ENCODE measurements around the gene MSANTD1. TPM values are rescaled to one million over a fixed set of nuclear protein-coding genes. Genes with fewer than 3 reads are reported as not detected.
A peak's percentile ranks its signal among the peaks of the same experiment; 100 is the strongest.

The MSANTD1 gene
- total RNA-seq, 2 experiments from 2014 or later: 0.87 to 0.94 TPM

DNA sequence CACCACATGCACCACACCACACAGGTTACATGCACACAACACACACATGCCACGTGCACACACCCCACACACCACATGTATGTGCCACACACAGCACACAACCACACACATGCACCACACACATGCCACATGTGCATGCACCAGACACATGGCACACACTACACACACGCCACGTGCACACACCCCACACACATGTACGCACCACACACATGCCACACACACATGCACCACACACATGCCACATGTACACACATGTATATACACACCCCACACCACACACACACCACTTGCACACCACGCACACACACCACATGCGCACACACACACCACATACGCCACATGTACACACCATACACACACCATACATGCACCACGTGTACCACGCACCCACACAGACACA is 19.6 kb upstream of the MSANTD1 start:
- no peaks in the 10 kb centered on the region for H3K9me3 Mint-ChIP-seq
- peaks cover 41% of the 10 kb centered on the region for H3K36me3 Mint-ChIP-seq (ENCODE audit: low read depth)
- H3K4me1 Mint-ChIP-seq: no peaks in the 10 kb centered on the region
- CTCF ChIA-PET: no interaction called here
- H3K4me3 Mint-ChIP-seq: no peak overlapping the region
- peak overlapping the region; percentile 7 for H3K27ac Mint-ChIP-seq
- DNase-seq: no peak
- POLR2A ChIA-PET: no interaction called here
- no peaks in the 10 kb centered on the region for H3K27me3 Mint-ChIP-seq

DNA sequence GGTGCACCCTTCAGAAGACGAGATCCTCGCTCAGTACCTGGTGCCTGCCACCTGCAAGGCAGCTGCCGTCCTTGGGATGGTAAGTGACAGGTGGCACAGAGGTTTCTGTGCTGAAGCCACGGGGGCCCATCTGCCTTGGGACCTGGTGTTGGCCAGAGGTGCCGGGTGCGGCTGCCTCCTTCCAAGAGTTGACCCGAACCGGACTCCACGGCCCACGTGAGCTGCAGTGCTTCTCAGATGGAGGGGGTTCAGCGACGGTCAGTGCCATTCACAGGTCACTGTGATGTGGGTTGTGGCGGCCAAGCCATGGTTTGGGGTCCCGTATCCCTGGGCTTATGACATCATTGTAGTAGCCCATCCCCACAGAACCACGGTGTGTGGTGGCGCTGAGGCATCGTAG is 19.0 kb upstream of the MSANTD1 start:
- ChIA-PET POLR2A (no interaction called here), CTCF (no interaction called here)
- peaks cover 47% of the 10 kb centered on the region for H3K36me3 Mint-ChIP-seq (ENCODE audit: low read depth)
- no peak overlapping the region for H3K4me3 Mint-ChIP-seq
- H3K9me3 Mint-ChIP-seq: no peaks in the 10 kb centered on the region
- no peaks in the 10 kb centered on the region for H3K4me1 Mint-ChIP-seq
- H3K27me3 Mint-ChIP-seq: no peaks in the 10 kb centered on the region
- DNase-seq: no peak
- H3K27ac Mint-ChIP-seq: no peak overlapping the region

DNA sequence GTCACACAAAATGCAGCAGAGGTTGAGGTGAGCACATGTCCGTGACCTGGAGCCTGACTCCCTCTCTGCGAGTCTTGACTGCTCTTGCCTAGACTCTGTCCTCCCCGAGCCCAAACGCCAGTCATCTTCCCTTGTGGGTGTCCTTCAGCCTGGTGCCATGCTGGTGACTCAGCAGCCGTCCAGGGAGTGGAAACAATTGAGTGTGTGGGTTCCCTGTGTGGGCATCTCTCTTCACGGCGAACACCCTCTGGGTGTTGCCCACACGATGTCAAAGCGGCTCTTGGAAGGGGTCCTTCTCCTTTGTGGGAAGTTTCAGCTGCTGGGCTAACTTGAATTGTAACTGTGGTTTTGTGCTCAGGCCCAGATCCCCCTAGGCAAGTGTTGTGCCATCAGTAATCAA is 17.5 kb upstream of the MSANTD1 start:
- ChIA-PET POLR2A (no interaction called here), CTCF (interaction anchor here (0.6 kb wide), 1 partner anchor 60 kb away, joined by 3 read pairs; no protein-coding TSS in a partner anchor)
- no peak for DNase-seq
- H3K36me3 Mint-ChIP-seq (ENCODE audit: low read depth): peaks cover 47% of the 10 kb centered on the region
- no peak overlapping the region for H3K4me3 Mint-ChIP-seq
- no peaks in the 10 kb centered on the region for H3K27me3 Mint-ChIP-seq
- no peak overlapping the region for H3K27ac Mint-ChIP-seq
- no peaks in the 10 kb centered on the region for H3K4me1 Mint-ChIP-seq
- H3K9me3 Mint-ChIP-seq: no peaks in the 10 kb centered on the region

DNA sequence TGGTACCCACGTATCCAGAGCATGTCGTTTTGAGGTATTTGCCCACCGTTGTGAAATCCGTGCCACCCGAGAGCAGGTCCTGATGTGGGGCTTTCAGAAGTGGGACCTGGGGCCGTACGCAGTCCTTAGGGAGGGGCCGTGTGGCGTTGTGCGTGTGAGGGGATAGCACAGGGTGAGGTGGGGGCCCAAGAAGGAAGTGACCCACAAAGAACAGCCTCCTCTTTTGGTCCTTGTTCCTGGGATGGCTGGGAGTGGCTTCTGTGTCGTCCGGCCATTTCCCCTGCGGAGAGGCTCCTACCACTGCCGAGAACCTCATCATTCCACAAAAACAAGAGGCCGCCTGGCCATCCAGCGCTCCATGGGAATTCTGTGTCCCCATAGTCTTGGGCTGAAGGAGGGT is 17.0 kb upstream of the MSANTD1 start:
- Mint-ChIP-seq H3K27me3 (no peaks in the 10 kb centered on the region), H3K27ac (no peak overlapping the region), H3K36me3 (ENCODE audit: low read depth) (peaks cover 45% of the 10 kb centered on the region), H3K9me3 (no peaks in the 10 kb centered on the region), H3K4me3 (no peak overlapping the region), H3K4me1 (no peaks in the 10 kb centered on the region)
- CTCF ChIA-PET: interaction anchor here (0.6 kb wide), 1 partner anchor 60 kb away, joined by 3 read pairs; no protein-coding TSS in a partner anchor
- POLR2A ChIA-PET: no interaction called here
- no peak for DNase-seq

DNA sequence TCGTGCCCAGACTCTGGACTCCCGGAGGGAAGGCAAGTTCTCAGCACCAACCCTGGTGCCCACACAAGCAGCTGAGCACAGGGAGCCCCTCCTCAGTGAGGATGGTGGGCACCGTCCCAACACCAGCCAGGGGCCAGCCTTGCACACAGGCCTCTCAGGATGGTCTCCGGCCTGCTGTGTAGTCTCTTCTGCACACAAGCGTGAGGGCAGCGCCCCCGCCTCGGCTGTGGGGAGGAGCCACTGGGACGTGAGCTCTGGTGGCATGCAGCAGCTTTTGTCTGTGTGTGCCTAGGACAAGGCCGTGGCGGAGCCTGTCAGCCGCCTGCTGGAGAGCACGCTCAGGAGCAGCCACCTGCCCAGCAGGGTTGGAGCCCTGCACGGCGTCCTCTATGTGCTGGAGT is 16.1 kb upstream of the MSANTD1 start:
- Mint-ChIP-seq H3K9me3 (no peaks in the 10 kb centered on the region), H3K27me3 (no peaks in the 10 kb centered on the region), H3K4me3 (no peak overlapping the region), H3K36me3 (ENCODE audit: low read depth) (peaks cover 44% of the 10 kb centered on the region), H3K27ac (no peak overlapping the region), H3K4me1 (no peaks in the 10 kb centered on the region)
- no peak for DNase-seq
- ChIA-PET POLR2A (no interaction called here), CTCF (interaction anchor here (1.2 kb wide), 1 partner anchor 9 kb away, joined by 3 read pairs; no protein-coding TSS in a partner anchor)

DNA sequence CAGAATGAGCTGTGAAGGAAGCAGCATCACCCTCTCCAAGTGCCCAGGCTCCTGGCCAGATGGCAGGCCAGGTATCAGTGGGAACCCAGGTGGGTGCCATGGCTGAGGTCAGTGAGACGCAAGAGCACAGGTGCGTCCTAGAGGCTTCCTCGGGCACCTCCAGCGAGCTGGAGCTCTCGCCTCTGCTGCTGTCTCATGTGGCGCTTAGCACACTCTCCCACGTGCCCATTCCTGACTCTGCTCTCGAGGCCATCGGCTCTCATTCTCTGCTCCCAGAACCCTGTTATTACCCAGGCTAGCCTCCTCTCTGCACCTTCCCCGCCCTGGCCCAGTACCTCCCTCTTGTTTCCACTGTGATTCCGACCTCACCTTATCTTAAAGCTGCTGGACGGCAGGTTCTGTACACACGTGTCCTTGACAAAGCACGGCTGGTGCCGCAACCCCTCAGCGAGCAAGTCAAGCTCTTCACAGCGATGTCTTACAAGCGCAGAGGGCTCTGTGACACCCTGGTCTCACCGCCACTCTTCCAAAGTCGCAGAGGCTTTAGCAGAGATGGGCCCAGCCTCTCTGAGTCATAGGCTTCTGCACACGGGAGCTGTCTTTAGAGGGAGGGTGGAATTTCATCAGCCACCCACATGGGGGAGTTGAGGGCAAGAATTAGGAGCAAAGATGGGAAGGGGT is 15.4 kb upstream of the MSANTD1 start:
- H3K36me3 Mint-ChIP-seq (ENCODE audit: low read depth): peaks cover 38% of the 10 kb centered on the region
- CTCF ChIA-PET: interaction anchor here (1.2 kb wide), 1 partner anchor 8 kb away, joined by 3 read pairs; no protein-coding TSS in a partner anchor
- peak overlapping the region; percentile 76 for H3K27ac Mint-ChIP-seq

DNA sequence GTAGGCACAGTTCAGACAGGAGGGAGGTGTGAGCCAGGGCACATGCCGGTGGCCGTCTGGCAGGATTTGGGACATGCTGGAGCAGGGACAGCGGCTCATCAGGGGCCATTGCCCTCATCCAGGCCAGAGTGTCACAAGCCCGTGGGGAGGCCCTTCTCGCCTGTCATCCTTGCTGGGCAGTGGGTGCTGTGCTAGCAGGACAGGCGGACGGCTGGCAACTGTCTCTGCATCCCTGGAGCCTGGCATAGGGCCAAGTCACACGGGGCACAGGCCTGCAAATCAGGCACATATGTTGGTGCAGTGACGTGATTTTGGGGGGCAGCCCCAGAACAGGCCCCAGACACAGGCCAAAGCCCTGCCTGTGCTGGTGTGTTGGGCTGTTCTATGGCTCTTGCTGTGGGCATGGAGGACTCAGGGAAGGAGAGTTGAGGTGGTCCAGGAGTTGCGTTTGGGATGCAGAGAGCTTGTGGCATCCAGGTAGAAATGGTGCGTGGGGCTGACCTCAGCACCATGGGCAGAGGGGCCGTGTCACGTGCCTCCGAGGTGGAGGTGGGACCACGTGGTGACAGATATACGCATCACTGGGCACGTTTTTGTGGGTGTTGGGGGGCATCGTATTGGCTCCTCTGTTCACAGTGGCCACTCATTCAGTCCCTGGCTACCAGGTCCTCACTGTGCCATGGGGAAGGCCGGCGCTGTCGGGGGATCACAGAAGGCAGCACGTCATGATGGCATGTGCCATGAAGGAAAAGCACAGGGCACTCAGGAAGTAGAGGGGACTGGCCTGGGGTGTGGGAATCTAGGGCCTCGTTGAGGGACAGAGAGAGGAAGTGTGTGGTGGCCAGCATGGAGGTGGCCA is 14.6 kb upstream of the MSANTD1 start:
- H3K27me3 Mint-ChIP-seq: no peaks in the 10 kb centered on the region
- H3K27ac Mint-ChIP-seq: peak overlapping the region; percentile 76
- no peak for DNase-seq
- H3K36me3 Mint-ChIP-seq (ENCODE audit: low read depth): peaks cover 30% of the 10 kb centered on the region
- H3K4me3 Mint-ChIP-seq: no peak overlapping the region
- ChIA-PET CTCF (no interaction called here), POLR2A (no interaction called here)
- H3K9me3 Mint-ChIP-seq: no peaks in the 10 kb centered on the region
- H3K4me1 Mint-ChIP-seq: no peaks in the 10 kb centered on the region

More for the DNA sequence above, 15.4 kb upstream of the MSANTD1 start:
- POLR2A ChIA-PET: no interaction called here
- H3K27me3 Mint-ChIP-seq: no peaks in the 10 kb centered on the region
- no peaks in the 10 kb centered on the region for H3K4me1 Mint-ChIP-seq
- H3K9me3 Mint-ChIP-seq: no peaks in the 10 kb centered on the region
- DNase-seq: no peak
- H3K4me3 Mint-ChIP-seq: no peak overlapping the region

DNA sequence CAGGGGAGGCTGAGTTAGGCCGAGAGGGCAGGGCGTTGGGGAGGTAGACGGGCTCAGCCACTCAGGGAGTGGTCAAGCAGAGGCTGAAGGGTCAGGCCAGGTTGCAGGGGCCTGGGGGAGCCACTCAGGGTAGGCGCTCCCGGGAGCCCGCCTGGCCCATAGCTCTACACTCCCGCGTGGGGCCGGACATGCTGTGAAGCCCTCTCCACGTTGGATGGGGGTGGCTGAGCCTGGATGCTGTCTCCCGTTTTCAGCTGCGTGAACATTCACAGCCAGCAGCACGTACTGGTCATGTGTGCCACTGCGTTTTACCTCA is 14.0 kb upstream of the MSANTD1 start:
- ChIA-PET CTCF (no interaction called here), POLR2A (no interaction called here)
- no peaks in the 10 kb centered on the region for H3K27me3 Mint-ChIP-seq
- H3K9me3 Mint-ChIP-seq: no peaks in the 10 kb centered on the region
- peaks cover 27% of the 10 kb centered on the region for H3K36me3 Mint-ChIP-seq (ENCODE audit: low read depth)
- no peaks in the 10 kb centered on the region for H3K4me1 Mint-ChIP-seq
- H3K4me3 Mint-ChIP-seq: no peak overlapping the region
- no peak overlapping the region for H3K27ac Mint-ChIP-seq
- no peak for DNase-seq

DNA sequence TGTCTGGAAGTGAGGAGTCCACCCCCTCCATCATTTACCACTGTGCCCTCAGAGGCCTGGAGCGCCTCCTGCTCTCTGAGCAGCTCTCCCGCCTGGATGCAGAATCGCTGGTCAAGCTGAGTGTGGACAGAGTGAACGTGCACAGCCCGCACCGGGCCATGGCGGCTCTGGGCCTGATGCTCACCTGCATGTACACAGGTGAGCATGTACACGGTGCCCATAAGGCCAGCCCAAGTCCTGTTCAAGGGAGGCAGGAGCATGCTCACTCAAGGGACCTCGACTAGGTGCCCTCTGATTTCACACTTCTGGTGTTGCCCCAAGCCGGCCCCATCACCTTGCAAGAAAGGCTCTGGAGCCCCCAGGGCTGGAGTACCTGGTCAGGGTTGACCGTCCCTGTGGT is 13.4 kb upstream of the MSANTD1 start:
- no peak for DNase-seq
- Mint-ChIP-seq H3K4me3 (no peak overlapping the region), H3K4me1 (no peaks in the 10 kb centered on the region), H3K27ac (no peak overlapping the region), H3K27me3 (no peaks in the 10 kb centered on the region), H3K9me3 (no peaks in the 10 kb centered on the region), H3K36me3 (ENCODE audit: low read depth) (peaks cover 21% of the 10 kb centered on the region)
- CTCF ChIA-PET: no interaction called here
- POLR2A ChIA-PET: no interaction called here

DNA sequence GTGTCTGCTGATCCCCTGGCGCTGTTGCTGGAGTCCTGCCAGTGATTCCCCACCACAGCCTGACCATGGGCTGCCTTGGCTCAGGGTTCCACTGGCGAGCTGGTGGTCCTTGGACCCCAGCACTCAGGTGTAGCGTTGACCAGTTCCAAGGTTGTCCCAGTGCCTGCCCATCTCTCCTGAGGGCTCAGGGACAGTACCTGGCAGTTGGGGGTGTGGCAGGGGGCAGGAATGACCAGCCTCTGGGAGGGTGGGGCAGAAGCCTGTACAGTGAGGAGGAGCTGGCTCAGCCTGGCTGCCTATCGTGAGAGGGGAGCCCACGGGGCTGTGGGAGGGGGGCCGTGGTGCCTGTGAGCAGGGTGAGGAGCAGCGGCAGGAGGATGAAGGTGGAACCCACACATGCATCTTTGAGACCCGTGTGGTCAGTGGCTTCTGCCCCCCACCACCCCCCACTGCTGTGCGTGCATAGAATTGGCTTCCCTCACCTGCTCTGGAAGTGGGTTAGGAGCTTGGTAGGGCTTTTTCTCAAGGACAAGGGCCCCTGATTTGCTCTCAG is 12.6 kb upstream of the MSANTD1 start:
- Mint-ChIP-seq H3K27me3 (no peaks in the 10 kb centered on the region), H3K9me3 (no peaks in the 10 kb centered on the region), H3K4me1 (no peaks in the 10 kb centered on the region), H3K4me3 (no peak overlapping the region), H3K36me3 (ENCODE audit: low read depth) (peaks cover 13% of the 10 kb centered on the region), H3K27ac (no peak overlapping the region)
- CTCF ChIA-PET: no interaction called here
- POLR2A ChIA-PET: no interaction called here
- no peak for DNase-seq

DNA sequence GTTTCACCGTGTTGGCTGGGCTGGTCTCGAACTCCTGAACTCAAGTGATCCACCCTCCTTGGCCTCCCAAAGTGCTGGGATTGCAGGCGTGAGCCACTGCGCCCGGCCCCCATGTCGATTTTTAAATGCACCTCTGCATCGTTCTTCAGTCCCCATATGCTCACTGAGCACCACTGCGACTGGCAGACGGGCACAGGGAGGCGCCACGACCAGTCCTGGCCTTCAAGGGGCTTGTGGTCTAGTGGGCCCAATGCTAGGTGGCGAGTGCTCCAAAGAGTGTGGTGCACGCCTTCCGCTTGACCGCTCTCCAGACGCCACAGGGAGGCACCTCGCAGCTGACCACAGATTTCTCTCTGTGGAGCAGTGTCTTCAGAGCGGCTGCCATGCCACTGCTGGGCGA is 11.7 kb upstream of the MSANTD1 start:
- Mint-ChIP-seq H3K4me1 (peaks cover 2% of the 10 kb centered on the region), H3K36me3 (ENCODE audit: low read depth) (peaks cover 13% of the 10 kb centered on the region), H3K4me3 (no peak overlapping the region), H3K27ac (no peak overlapping the region), H3K27me3 (no peaks in the 10 kb centered on the region), H3K9me3 (no peaks in the 10 kb centered on the region)
- POLR2A ChIA-PET: no interaction called here
- CTCF ChIA-PET: interaction anchor here (0.6 kb wide), 1 partner anchor 95 kb away, joined by 3 read pairs; no protein-coding TSS in a partner anchor
- DNase-seq: no peak

DNA sequence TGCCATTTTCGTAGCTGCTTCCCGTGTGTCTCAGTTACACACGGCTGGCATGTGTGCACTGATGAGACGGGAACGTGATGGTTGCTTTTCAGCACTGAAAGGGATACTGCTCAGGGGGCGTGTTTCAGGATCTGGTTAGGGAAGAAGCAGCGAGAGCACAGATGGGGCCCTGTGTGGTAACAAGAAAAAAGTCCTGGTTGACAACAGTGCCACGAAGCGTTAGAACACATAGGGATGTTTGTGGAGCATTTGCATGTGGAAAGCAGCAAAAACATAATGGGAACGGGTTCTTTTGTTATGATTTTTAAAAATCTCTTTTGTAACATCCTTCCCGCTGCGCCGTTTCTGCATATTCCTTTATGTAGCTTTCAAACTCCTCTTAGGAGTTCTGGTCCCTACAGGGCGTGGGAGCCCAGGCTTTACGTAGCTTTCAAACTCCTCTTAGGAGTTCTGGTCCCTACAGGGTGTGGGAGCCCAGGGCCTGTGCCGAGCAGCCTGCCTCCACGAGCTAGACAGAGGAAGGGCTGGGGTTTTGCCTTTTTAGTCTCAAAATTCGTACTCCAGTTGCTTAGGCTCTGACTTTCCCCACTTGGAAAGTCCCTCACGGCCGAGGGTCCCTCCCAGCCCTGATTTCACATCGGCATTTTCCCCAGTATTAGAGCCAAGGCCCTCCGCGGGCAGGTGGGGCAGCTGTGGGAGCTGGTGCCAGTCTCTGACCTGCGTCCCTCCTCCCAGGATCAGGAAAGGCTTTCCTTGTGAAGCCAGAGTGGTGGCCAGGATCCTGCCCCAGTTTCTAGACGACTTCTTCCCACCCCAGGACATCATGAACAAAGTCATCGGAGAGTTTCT is 11.0 kb upstream of the MSANTD1 start:
- peaks cover 9% of the 10 kb centered on the region for H3K4me1 Mint-ChIP-seq
- H3K27me3 Mint-ChIP-seq: no peaks in the 10 kb centered on the region
- H3K4me3 Mint-ChIP-seq: no peak overlapping the region
- DNase-seq: no peak
- H3K36me3 Mint-ChIP-seq (ENCODE audit: low read depth): peaks cover 13% of the 10 kb centered on the region
- ChIA-PET POLR2A (no interaction called here), CTCF (interaction anchor here (0.6 kb wide), 2 partner anchors 96 to 507 kb away, joined by 3 read pairs; no protein-coding TSS in a partner anchor)
- H3K27ac Mint-ChIP-seq: no peak overlapping the region
- H3K9me3 Mint-ChIP-seq: no peaks in the 10 kb centered on the region

DNA sequence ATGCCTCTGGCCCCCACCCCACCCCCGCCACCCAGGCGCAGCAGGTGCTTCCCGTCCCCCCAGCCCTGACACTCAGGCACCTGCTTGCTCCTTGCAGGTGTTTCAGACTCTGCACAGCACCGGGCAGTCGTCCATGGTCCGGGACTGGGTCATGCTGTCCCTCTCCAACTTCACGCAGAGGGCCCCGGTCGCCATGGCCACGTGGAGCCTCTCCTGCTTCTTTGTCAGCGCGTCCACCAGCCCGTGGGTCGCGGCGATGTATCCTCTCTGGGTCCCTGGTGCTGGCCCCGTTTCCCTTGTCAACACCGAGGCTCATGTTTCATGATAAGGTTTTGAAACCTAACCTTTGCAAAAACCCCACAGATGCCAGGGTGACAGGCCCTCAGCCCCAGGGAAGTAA is 10.2 kb upstream of the MSANTD1 start:
- DNase-seq: no peak
- Mint-ChIP-seq H3K4me1 (peaks cover 17% of the 10 kb centered on the region), H3K9me3 (no peaks in the 10 kb centered on the region), H3K27me3 (no peaks in the 10 kb centered on the region), H3K4me3 (no peak overlapping the region), H3K27ac (no peak overlapping the region), H3K36me3 (ENCODE audit: low read depth) (peaks cover 12% of the 10 kb centered on the region)
- ChIA-PET CTCF (no interaction called here), POLR2A (no interaction called here)
